ENCODE results near the gene UBE2G1.
"Not testable (repeated sequence)": the region's sequence is repeated elsewhere in the genome, so short reads cannot be mapped to it uniquely, and the experiment has no call there.

The UBE2G1 gene, protein sequence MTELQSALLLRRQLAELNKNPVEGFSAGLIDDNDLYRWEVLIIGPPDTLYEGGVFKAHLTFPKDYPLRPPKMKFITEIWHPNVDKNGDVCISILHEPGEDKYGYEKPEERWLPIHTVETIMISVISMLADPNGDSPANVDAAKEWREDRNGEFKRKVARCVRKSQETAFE

DNA sequence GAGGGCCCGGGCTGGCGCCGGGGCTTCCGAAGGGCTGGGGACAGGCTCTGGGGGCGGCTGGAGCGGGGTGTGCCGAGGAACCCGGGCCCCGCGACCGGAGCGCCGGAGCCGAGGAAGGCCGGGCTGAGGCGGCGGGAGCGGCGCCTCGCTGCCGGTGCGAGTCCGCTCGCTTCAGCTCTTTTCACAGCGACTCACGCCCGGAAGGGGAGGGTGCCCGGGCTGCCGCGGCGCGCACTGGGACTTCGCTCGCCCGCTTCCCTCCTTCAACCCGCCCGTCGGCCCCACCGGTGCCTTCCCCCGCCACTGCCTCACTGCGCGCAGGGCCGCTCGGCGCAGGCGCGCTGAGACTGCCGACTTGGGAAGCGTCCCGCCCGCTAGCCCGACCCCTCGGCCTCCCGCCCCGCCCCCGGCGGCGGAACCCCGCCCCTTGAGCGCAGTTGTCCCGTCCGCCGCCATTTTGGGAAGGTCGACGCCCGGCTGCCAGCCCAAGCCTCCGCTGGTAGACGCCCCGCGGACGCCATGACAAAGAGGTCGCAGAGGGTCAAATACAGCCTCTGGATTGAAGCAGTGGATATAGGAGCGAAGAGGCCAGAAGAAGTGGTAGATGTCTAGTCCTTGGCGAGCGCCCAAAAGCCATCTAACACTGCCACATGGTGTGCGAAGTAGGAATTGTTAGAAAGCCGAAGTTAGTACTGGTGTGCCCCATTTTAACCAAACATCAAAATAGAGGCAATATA is at the start of gene UBE2G1:
Gene UBE2G1 (minus strand): TSS at position 349 of the 737 bp plus-strand sequence. CDS start 359 bp downstream, outside the sequence.
- peak; percentile 93 for DNase-seq (ENCODE audit: low spot score)
- FAIRE-seq = peak; percentile 40

- DNase-seq (ENCODE audit: low spot score) (peak; percentile 64), FAIRE-seq (peak; percentile 23)
Observed at GRCh38 chr17:4412933-4413831, 46.7 kb upstream of the UBE2G1 start.

DNA sequence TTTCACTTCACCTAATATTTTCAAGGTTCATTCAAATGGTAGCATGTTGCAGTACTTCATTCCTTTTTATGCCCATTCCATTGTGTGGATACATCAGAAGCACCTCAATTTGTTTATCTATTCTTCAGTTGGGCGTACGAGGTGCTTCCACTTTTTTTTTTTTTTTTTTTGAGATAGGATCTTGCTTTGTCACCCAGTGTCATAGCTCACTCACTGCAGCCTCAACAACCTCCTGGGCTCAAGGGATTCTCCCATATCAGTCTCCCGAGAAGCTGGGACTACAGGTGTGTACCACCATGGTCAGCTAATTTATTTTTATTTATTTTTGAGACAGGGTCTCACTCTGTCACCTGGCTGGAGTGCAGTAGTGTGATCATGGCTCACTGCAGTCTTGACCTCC is 44.7 kb upstream of the UBE2G1 start:
- DNase-seq (ENCODE audit: low spot score) (no peak), FAIRE-seq (no peak)

DNA sequence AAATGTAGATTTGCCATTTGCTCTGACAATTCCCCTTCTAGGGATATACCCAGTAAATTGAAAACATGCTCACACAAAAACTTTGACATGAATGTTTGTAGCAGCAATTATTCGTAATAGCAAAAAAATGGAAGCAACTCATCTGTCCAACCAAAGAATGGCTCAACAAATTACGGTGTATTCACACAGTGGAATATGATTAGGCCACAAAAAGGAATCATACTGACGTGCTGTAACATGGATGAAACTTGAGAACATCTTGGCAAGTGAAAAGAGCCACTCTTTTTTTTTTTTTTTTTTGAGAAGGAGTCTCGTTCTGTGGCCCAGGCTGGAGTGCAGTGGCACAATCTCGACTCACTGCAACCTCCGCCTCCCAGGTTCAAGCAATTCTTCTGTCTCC is 43.2 kb upstream of the UBE2G1 start:
- DNase-seq (ENCODE audit: low spot score) (no peak), FAIRE-seq (no peak)

- DNase-seq (ENCODE audit: low spot score) = no peak
- no peak for FAIRE-seq
Observed at GRCh38 chr17:4407851-4408250, 41.4 kb upstream of the UBE2G1 start.

DNA sequence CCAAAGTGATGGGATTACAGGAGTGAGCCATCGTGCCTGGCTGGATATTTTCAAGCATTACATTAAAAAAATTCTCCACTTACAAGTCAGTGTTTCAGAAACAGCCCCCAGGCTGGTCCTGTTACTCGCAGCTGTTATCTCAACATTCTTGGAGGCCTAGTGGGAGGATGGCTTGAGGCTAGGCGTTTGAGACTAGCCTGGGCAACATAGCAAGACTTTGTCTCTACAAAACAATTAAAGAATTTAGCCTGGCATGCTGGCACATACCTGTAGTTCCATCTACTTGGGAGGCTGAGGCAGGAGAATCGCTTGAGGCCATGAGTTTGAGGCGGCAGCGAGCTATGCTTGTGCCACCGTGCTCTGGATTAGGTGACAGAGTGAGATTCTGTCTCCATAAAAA is 40.7 kb upstream of the UBE2G1 start:
- no peak for DNase-seq (ENCODE audit: low spot score)
- no peak for FAIRE-seq

- FAIRE-seq (no peak), DNase-seq (ENCODE audit: low spot score) (no peak)
Observed at GRCh38 chr17:4406386-4406785, 39.9 kb upstream of the UBE2G1 start.

GRCh38 chr17:4405699-4406098 is 39.2 kb upstream of the UBE2G1 start:
- FAIRE-seq (no peak), DNase-seq (ENCODE audit: low spot score) (no peak)

DNA sequence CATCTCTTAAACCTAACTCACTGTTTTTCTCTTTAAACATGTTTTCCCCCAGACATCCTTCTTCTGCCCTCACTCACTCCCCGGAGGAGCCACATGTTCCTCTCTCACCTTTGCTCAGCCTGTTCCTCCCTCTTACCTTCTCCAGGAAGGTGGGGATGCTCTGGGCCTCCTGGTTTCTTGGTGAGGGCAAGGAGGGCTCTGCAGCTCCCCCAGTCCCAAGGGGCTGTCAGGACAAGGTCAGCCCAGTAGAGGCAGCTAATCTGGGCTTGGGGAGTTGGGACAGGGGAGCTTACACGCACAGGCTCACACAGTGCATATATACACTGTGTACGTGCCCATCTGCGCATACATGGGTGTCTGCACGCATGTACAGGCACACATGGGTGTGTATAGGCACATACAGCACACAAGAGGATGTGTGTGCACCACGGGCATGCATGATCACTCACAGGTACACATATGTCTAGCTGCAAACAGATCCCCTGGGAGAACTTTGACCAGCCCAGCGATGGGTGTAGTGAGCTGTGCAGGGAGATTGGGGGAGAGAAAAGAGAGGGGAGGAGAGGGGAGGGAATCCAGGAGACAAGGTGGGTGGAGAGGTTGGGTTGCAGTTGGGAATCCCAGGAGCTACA is 38.7 kb upstream of the UBE2G1 start:
- DNase-seq (ENCODE audit: low spot score) = no peak
- FAIRE-seq = no peak

DNA sequence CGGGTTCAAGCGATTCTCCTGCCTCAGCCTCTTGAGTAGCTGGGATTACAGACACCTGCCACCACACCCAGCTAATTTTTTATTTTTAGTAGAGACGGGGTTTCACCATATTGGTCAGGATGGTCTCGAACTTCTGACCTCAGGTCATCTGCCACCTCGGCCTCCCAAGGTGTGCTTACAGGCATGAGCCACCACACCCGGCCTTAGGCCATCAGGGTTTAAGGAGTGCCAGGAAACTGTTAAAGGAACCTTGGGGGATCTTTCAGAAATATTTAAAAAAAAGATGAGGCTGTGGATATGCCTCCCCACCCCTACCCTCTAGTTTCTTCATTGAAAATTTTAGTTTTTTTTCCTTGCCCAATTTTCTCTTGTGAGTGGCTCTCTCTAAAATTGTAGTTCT is 31.4 kb upstream of the UBE2G1 start:
- DNase-seq (ENCODE audit: low spot score) (no peak), FAIRE-seq (no peak)

DNA sequence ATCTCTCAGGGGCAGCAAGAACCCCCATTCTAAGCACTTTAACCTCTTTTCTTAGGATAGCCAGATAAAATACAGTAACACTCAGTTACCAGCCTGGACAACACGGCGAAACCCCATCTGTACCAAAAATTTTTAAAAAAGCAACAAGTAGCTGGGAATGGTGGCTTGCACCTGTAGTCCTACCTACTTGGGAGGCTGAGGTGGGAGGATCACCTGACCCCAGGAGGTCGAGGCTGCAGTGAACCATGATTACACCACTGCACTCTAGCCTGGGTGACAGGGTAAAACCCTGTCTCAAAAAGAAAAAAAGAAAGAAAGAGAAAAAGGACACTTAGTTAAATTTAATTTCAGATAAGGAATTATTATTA is 28.6 kb upstream of the UBE2G1 start:
- DNase-seq (ENCODE audit: low spot score) (no peak), FAIRE-seq (no peak)

DNA sequence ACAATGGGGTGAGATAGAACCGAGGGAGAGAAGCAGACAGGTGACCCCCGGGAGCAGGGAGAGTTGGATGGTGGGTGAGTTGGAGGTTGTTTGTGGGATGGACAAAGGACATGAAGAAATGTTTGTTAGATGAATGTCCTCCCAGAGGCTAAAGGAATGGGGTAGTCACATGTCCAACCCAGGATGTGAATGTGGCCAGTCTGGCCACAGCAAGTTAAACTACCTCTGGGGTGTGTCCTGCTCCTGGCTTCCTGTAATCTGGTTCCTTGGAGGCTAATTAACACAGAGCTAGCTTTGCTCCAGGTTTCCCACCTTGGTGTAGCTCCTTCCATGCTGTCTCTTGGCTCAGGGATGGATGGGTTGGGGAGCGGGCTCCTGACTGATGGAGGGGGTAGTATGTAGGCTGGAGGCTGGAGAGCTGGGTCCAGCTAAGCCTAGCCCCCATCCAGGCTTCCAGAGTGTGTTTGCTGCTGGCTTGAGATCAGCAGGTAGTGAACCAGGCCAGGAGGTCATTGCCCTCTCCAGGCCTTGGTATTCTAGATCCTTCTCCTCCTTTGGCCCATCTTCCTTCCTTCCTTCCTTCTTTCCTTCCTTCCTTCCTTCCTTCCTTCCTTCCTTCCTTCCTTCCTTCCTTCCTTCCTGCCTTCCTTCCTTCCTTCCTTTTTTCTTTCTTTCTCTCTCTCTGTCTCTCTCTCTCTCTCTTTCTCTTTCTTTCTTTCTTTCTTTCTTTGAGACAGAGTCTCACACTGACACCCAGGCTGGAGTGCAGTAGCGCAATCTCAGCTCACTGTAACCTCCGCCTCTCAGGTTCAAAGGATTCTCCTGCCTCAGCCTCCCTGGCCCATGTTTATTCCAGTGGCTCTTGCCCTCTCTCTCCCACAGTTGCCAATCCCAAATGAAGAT is 28.0 kb upstream of the UBE2G1 start:
- FAIRE-seq = no peak
- DNase-seq (ENCODE audit: low spot score) = no peak

DNA sequence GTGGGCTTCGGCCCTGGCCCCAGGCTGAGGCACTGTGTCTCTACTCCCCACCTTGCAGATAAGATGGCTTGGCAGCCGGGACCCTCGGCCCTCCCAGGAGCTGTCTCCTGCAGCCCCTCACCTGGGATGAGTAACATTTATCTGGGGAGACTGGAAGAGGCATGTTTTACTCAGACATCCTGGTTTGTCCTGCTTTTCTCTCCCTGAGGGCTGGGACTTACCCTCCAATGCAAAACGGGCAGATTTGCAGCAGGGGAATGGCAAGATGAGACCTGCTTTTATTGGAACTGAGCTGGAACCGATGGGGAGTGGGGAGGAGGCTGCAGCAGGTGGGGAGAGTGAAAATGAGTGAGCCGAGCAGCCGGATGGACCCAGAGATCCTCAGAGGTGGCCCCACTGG is 27.3 kb upstream of the UBE2G1 start:
- no peak for DNase-seq (ENCODE audit: low spot score)
- no peak for FAIRE-seq

- DNase-seq (ENCODE audit: low spot score) = no peak
- FAIRE-seq = no peak
Observed at GRCh38 chr17:4389079-4389478, 22.6 kb upstream of the UBE2G1 start.

DNA sequence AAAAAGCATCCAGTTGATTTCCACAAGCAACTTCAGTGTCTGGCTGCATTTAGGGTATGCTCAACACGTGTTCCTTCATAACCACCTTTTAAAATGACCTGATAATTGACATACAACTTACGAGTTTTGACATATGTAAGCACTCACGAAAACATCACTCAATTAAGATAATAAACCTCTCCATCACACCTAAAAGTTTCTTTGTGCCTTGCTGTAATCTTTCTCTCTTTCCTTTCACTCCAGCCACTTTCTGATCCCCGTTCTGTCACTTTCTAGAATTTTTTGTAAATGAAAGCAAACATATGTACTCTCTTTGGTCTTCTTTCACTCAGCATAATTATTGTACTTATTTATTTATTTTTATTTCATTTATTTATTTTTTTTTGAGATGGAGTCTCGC is 20.7 kb upstream of the UBE2G1 start:
- FAIRE-seq (no peak), DNase-seq (ENCODE audit: low spot score) (no peak)

DNA sequence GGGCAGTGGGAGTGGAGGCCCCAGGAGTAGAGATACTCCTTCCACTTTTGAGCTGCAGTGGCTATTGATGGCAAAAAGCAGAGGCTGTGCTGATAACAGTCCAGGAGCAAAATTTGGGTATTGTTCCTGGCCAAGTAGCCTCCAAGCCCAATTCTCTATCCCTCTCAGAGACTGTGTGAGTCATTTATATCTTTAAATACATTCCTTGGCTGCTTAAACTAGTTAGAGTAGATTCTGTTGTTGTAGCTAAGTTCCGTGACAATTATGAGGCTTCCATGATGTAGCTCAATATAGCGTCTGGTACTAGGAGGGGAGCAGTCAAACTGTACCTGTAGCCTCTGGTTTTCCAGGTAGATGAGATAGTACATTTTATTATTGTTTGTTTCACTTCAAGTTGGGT is 19.9 kb upstream of the UBE2G1 start:
- DNase-seq (ENCODE audit: low spot score) (no peak), FAIRE-seq (no peak)

DNA sequence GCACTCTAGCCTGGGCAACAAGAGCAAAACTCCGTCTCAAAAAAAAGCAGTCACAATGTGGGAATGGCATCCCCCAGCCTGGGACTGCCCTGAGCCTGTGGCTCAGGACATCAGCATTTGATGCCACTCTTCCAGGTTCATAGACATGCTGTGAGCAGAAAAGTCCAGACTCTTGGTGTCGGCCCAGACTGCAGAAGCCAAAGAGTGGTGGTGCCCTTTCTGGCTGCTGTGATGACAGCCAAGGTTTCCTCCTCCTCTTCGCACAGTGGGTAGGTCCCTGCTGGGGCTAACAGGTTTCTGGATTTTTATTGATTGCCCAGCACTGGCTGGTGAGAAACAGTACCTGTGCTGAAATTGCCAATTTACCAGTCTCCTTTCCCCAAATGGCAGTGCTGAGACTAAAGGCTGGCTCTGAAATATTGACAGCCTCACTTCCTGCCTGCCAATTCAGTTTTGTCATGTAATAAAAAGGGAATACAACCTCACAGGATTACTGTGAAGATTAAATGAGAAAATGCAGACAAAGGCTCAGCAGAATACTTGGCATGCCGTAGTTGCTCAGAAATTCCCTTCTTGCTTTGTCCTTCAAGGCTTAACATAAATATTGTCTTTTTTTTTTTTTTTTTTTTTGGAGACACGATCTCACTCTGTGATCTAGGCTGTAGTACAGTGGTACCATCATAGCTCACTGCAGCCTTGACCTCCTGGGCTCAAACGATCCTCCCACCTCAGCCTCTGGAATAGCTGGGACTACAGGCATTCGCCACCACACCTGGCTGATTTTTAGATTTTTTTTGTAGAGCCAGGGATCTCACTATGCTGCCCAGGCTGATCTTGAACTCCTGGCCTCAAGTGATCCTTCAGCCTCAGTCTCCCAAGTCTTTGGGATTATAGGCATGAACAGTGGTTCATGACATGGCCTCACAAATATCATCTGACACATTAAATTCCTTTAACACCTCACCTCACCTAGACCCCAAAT is 15.5 kb upstream of the UBE2G1 start:
- DNase-seq (ENCODE audit: low spot score) = no peak
- FAIRE-seq = no peak

DNA sequence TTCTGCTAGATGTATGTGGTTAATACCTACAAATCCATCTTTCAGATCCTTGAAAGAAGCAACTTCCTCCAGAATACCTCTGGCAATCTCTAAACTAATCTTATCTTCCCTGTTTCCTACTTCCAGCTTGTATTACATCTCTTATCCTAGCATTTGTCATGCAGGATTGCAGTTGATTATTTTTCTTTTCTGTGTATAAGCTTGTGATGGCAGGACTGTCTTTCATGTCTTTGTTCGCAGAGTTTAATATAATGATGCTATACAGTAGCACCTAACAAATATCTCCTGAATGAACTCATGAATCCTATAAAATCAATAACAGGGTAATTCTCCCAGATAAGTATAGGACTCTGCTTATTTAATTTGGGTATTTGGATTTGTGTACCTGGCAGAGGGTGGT is 12.2 kb upstream of the UBE2G1 start:
- FAIRE-seq (no peak), DNase-seq (ENCODE audit: low spot score) (no peak)

GRCh38 chr17:4377247-4377646 is 10.8 kb upstream of the UBE2G1 start:
- FAIRE-seq; DNase-seq (ENCODE audit: low spot score): not testable (repeated sequence)

All from RCC 7860 (cell line).